HG02678 (cell line): ENCODE measurements around the gene MAT1A.
"Not testable (repeated sequence)": the region's sequence is repeated elsewhere in the genome, so short reads cannot be mapped to it uniquely, and the experiment has no call there.

ENCODE experiments used
- ATAC-seq: cut with Tn5 transposase; IDR thresholded peaks from one replicate; pipeline ENCODE4 v1.9.1; 2021; ENCODE audit warnings: mild to moderate bottlenecking, moderate library complexity; ENCODE audit not compliant: unreplicated experiment

The MAT1A gene

DNA sequence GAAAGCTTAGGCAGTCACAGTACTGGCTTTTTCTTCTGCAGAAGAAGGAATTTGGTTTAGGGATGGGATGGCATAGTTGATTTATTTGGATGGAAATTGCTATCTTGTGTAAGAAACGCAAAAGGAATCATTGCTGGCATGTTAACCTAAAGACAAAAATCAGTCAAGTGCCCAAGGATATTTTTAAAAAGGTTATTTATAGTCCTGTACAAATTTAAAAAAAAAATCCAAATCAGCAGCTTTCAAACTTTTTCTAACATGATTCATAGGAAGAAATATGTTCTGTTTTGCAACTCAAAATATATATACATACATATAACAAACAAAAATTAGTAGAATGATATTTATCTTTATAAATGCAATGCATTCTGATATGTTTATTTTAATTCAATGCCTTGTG lies 55.6 kb downstream of the MAT1A start:
- ATAC-seq = not testable (repeated sequence)

DNA sequence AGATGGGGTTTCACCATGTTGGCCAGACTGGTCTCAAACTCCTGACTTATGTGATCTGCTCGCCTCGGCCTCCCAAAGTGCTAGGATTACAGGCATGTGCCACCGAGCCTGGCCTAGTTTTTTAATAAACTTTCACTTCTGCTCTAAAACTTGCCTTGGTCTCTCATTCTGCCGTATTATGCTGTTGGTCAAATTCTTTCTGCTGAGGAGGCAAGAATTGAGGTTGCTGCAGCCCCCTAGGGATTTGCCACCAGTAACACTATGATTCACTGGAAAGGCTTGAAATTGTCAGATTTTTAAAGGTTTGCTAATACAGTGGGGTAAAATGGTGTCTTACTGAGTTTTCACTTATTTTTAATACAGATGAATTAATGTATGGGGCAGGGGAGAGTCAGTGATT lies 62.7 kb downstream of the MAT1A start:
- ATAC-seq = peak; percentile 72

DNA sequence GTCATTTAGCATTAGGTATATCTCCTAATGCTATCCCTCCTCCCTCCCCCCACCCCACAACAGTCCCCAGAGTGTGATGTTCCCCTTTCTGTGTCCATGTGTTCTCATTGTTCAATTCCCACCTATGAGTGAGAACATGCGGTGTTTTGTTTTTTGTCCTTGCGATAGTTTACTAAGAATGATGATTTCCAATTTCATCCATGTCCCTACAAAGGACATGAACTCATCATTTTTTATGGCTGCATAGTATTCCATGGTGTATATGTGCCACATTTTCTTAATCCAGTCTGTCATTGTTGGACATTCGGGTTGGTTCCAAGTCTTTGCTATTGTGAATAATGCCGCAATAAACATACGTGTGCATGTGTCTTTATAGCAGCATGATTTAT lies 66.4 kb downstream of the MAT1A start:
- ATAC-seq = not testable (repeated sequence)
